ENCODE measurements around the gene POC1B. TPM values are rescaled to one million over a fixed set of nuclear protein-coding genes. Genes with fewer than 3 reads are reported as not detected.

Gene POC1B
- total RNA-seq, 1 donor from 2014 or later, result 18.4 TPM

GRCh38 chr12:89493670-89494302 is 32.1 kb downstream of the POC1B start:
- DNase-seq (ENCODE audit: low read depth), result no peak
- H3K4me3 ChIP-seq (ENCODE audit: low read depth, low read length), result no peak overlapping the region
- TF ChIP-seq CTCF (IDR thresholded peaks at IDR 0.05; ENCODE audit: insufficient read depth, low read length, poor library complexity, severe bottlenecking), result no peak
- no peaks in the 10 kb centered on the region for H3K27me3 ChIP-seq (ENCODE audit: control insufficient read depth, insufficient read depth, low read length)
- H3K36me3 ChIP-seq (ENCODE audit: control insufficient read depth, insufficient read depth, low read length), result no peaks in the 10 kb centered on the region

GRCh38 chr12:89492883-89493282 is 33.0 kb downstream of the POC1B start:
- H3K27me3 ChIP-seq (ENCODE audit: control insufficient read depth, insufficient read depth, low read length), result no peaks in the 10 kb centered on the region
- no peak for DNase-seq (ENCODE audit: low read depth)
- H3K36me3 ChIP-seq (ENCODE audit: control insufficient read depth, insufficient read depth, low read length), result no peaks in the 10 kb centered on the region
- no peak overlapping the region for H3K4me3 ChIP-seq (ENCODE audit: low read depth, low read length)
- no peak for TF ChIP-seq CTCF (IDR thresholded peaks at IDR 0.05; ENCODE audit: insufficient read depth, low read length, poor library complexity, severe bottlenecking)

GRCh38 chr12:89490922-89491321 is 34.9 kb downstream of the POC1B start:
- H3K27me3 ChIP-seq (ENCODE audit: control insufficient read depth, insufficient read depth, low read length), result no peaks in the 10 kb centered on the region
- no peak for TF ChIP-seq CTCF (IDR thresholded peaks at IDR 0.05; ENCODE audit: insufficient read depth, low read length, poor library complexity, severe bottlenecking)
- no peak for DNase-seq (ENCODE audit: low read depth)
- H3K36me3 ChIP-seq (ENCODE audit: control insufficient read depth, insufficient read depth, low read length), result no peaks in the 10 kb centered on the region
- no peak overlapping the region for H3K4me3 ChIP-seq (ENCODE audit: low read depth, low read length)

- no peak overlapping the region for H3K4me3 ChIP-seq (ENCODE audit: low read depth, low read length)
- H3K27me3 ChIP-seq (ENCODE audit: control insufficient read depth, insufficient read depth, low read length), result no peaks in the 10 kb centered on the region
- no peak for DNase-seq (ENCODE audit: low read depth)
- no peak for TF ChIP-seq CTCF (IDR thresholded peaks at IDR 0.05; ENCODE audit: insufficient read depth, low read length, poor library complexity, severe bottlenecking)
- no peaks in the 10 kb centered on the region for H3K36me3 ChIP-seq (ENCODE audit: control insufficient read depth, insufficient read depth, low read length)
Measured at GRCh38 chr12:89486264-89486663, 39.6 kb downstream of the POC1B start.

- no peak for TF ChIP-seq CTCF (IDR thresholded peaks at IDR 0.05; ENCODE audit: insufficient read depth, low read length, poor library complexity, severe bottlenecking)
- no peaks in the 10 kb centered on the region for H3K27me3 ChIP-seq (ENCODE audit: control insufficient read depth, insufficient read depth, low read length)
- DNase-seq (ENCODE audit: low read depth), result no peak
- no peaks in the 10 kb centered on the region for H3K36me3 ChIP-seq (ENCODE audit: control insufficient read depth, insufficient read depth, low read length)
- no peak overlapping the region for H3K4me3 ChIP-seq (ENCODE audit: low read depth, low read length)
Measured at GRCh38 chr12:89484470-89484869, 41.4 kb downstream of the POC1B start.
